Measurements from ENCODE around the gene COX7A2L. TPM values are rescaled to one million over a fixed set of nuclear protein-coding genes. Genes with fewer than 3 reads are reported as not detected.

The COX7A2L gene
- polyA plus RNA-seq, 1 of the 3 experiments (the other 2 are of a cell fraction), result 77.6 TPM

GRCh38 chr2:42360493-42360889, 526 bp downstream of the COX7A2L start:
- H3F3A ChIP-seq (replicated peaks; ENCODE audit: insufficient read depth), result no peaks in the 10 kb centered on the region
- peaks cover 0 to 3% of the 10 kb centered on the region in 2 experiments for H3K36me3 ChIP-seq (replicated peaks in 1 of 2; ENCODE audit: control insufficient read depth in 1 of 2, insufficient read depth in 2 of 2, low read length in 1 of 2)
- no peak for DNase-seq
- WGBS (ENCODE audit: low lambda C conversion rate), result under 1% methylated on average over 15 of the region's 15 CpGs
- TF ChIP-seq PBX3 (IDR thresholded peaks at IDR 0.05) (no peak), MAX (IDR thresholded peaks at IDR 0.05; ENCODE audit: low read depth) (no peak), CHD2 (IDR thresholded peaks at IDR 0.05; ENCODE audit: low read length, partially characterized antibody) (no peak), USF1 (IDR thresholded peaks at IDR 0.05; ENCODE audit: borderline replicate concordance, low read depth) (no peak), EP300 (IDR thresholded peaks at IDR 0.05; ENCODE audit: borderline replicate concordance in 1 of 2, low read depth in 1 of 2, low read length in 1 of 2) (no peak), TCF12 (IDR thresholded peaks at IDR 0.05) (no peak), GABPA (IDR thresholded peaks at IDR 0.05; ENCODE audit: low read depth) (no peak), FOXM1 (IDR thresholded peaks at IDR 0.05; ENCODE audit: low read depth) (no peak), SIN3A (IDR thresholded peaks at IDR 0.05; ENCODE audit: borderline replicate concordance, low read depth, low read length) (no peak), YY1 (IDR thresholded peaks at IDR 0.05; ENCODE audit: low read depth) (no peak), RCOR1 (IDR thresholded peaks at IDR 0.05; ENCODE audit: low read length) (no peak), RFX5 (IDR thresholded peaks at IDR 0.05; ENCODE audit: low read length) (no peak), IRF3 (IDR thresholded peaks at IDR 0.05; ENCODE audit: low read depth, low read length) (no peak)
- peak overlapping the region; percentile 93 for H3K9ac ChIP-seq
- H3K9me3 ChIP-seq, result no peaks in the 10 kb centered on the region
- peaks cover 55% of the 10 kb centered on the region for H3K79me2 ChIP-seq (ENCODE audit: insufficient read depth)
- ChIA-PET POLR2A (interaction anchor here (1.2 kb wide), 1 partner anchor 17 kb away, joined by 3 read pairs; no protein-coding TSS in a partner anchor), CTCF (interaction anchor here (0.6 to 2.2 kb wide), 9 partner anchors 9 to 491 kb away, joined by 3 to 11 read pairs (median 5); no protein-coding TSS in a partner anchor)
- H4K20me1 ChIP-seq (ENCODE audit: insufficient read depth), result peaks cover 21% of the 10 kb centered on the region; the same call in 1 of the 2 replicates
- H3K4me3 ChIP-seq (ENCODE audit: low read depth in 2 of 2, low read length in 1 of 2), result peak overlapping the region; percentile 91 to 96
- H3K4me1 ChIP-seq (ENCODE audit: control insufficient read depth in 1 of 2, insufficient read depth in 2 of 2, low read depth in 1 of 2, low read length in 1 of 2), result peaks cover 3 to 16% of the 10 kb centered on the region in 2 experiments; a peak in 3 of 4 replicates
- H3K9me2 ChIP-seq, result no peaks in the 10 kb centered on the region
- H3K4me2 ChIP-seq, result peak overlapping the region; percentile 95
- peak overlapping the region; percentile 82 for H2AFZ ChIP-seq (ENCODE audit: low read depth)
- H3K27ac ChIP-seq (ENCODE audit: low read depth in 2 of 2, low read length in 1 of 2), result peak overlapping the region; percentile 92 to 98
- no peaks in the 10 kb centered on the region; the same call in 1 of the 2 replicates for H3K27me3 ChIP-seq (ENCODE audit: insufficient read depth)

- CTCF ChIA-PET, result interaction anchor here (1.1 to 1.8 kb wide), 6 partner anchors 9 to 490 kb away, joined by 3 to 6 read pairs (median 4); no protein-coding TSS in a partner anchor
- H3K9me3 ChIP-seq, result no peaks in the 10 kb centered on the region
- no peak for DNase-seq
- peak overlapping the region; percentile 93 for H3K9ac ChIP-seq
- no peaks in the 10 kb centered on the region; the same call in 1 of the 2 replicates for H3K27me3 ChIP-seq (ENCODE audit: insufficient read depth)
- H3K4me1 ChIP-seq (ENCODE audit: control insufficient read depth in 1 of 2, insufficient read depth in 2 of 2, low read depth in 1 of 2, low read length in 1 of 2), result peaks cover 3 to 16% of the 10 kb centered on the region in 2 experiments; a peak in 3 of 4 replicates
- POLR2A ChIA-PET, result interaction anchor here (1.2 kb wide), 1 partner anchor 16 kb away, joined by 3 read pairs; no protein-coding TSS in a partner anchor
- H2AFZ ChIP-seq (ENCODE audit: low read depth), result peak overlapping the region; percentile 82; the same call in 1 of the 2 replicates
- peaks cover 24% of the 10 kb centered on the region for H4K20me1 ChIP-seq (ENCODE audit: insufficient read depth)
- H3K9me2 ChIP-seq, result no peaks in the 10 kb centered on the region
- peaks cover 59% of the 10 kb centered on the region for H3K79me2 ChIP-seq (ENCODE audit: insufficient read depth)
- peak overlapping the region; percentile 95 for H3K4me2 ChIP-seq
- peaks cover 0 to 3% of the 10 kb centered on the region in 2 experiments for H3K36me3 ChIP-seq (replicated peaks in 1 of 2; ENCODE audit: control insufficient read depth in 1 of 2, insufficient read depth in 2 of 2, low read length in 1 of 2)
- peak overlapping the region; percentile 91 to 96 for H3K4me3 ChIP-seq (ENCODE audit: low read depth in 2 of 2, low read length in 1 of 2)
- WGBS (ENCODE audit: low lambda C conversion rate), result 8% methylated on average over 12 of the region's 12 CpGs
- H3F3A ChIP-seq (replicated peaks; ENCODE audit: insufficient read depth), result peaks cover 3% of the 10 kb centered on the region
- H3K27ac ChIP-seq (ENCODE audit: low read depth in 2 of 2, low read length in 1 of 2), result peak overlapping the region in 1 of 2 experiments; percentile 92; a peak in 2 of 4 replicates
- TF ChIP-seq EZH2phosphoT487 (IDR thresholded peaks at IDR 0.05; ENCODE audit: borderline replicate concordance, low read depth) (no peak), MAX (IDR thresholded peaks at IDR 0.05; ENCODE audit: low read depth) (no peak), TAF1 (IDR thresholded peaks at IDR 0.05; ENCODE audit: borderline replicate concordance, low read depth, low read length) (no peak), USF2 (IDR thresholded peaks at IDR 0.05; ENCODE audit: borderline replicate concordance, low read depth, low read length) (no peak), SIN3A (IDR thresholded peaks at IDR 0.05; ENCODE audit: borderline replicate concordance, low read depth, low read length) (no peak), MEF2A (IDR thresholded peaks at IDR 0.05; ENCODE audit: borderline replicate concordance, low read depth) (no peak)
These were observed 993 bp downstream of the COX7A2L start for GRCh38 chr2:42359965-42360483.
